Lower lobe of right lung (tissue), 2 donors: ENCODE measurements around the gene KLF5. TPM values are rescaled to one million over a fixed set of nuclear protein-coding genes. Genes with fewer than 3 reads are reported as not detected.

Source experiments
- ATAC-seq, 2 donors: fragments of 200-7000 bp; cut with Tn5 transposase; one replicate each; pipeline ENCODE4 v1.9.1; 2020 to 2022; ENCODE audit warnings: mild to moderate bottlenecking in 2 of 2, moderate library complexity in 2 of 2
- DNase-seq: peaks from one replicate; pipeline ENCODE4 v3.0.0-alpha.2; 2020
- H3K27ac ChIP-seq: fragments of 200-600 bp; one replicate; pipeline ENCODE4 v1.8.0; 2022
- H3K27me3 ChIP-seq: fragments of 200-600 bp; one replicate; pipeline ENCODE4 v1.8.0; 2022; ENCODE audit warnings: low read depth
- H3K36me3 ChIP-seq: fragments of 200-600 bp; one replicate; pipeline ENCODE4 v1.8.0; 2022; ENCODE audit warnings: mild to moderate bottlenecking
- H3K4me1 ChIP-seq: fragments of 200-600 bp; one replicate; pipeline ENCODE4 v1.8.0; 2022
- H3K4me3 ChIP-seq: fragments of 200-600 bp; one replicate; pipeline ENCODE4 v1.8.0; 2022; ENCODE audit warnings: mild to moderate bottlenecking
- H3K9me3 ChIP-seq: fragments of 200-600 bp; one replicate; pipeline ENCODE4 v1.8.0; 2022
- intact Hi-C: fragments of 100-400 bp; cut with DNase I; formaldehyde crosslinking; loops from one replicate; pipeline ENCODE4 v1.11.0; 2022
- total RNA-seq: library from RNA; stranded (reverse); fragmentation: NEBNext Ultra II Directional; extraction: Animal tissue kit (Norgen Biotek cat#: 25700); gene quantifications from one replicate; pipeline ENCODE4 v1.2.1, GENCODE V29; 2021
- TF ChIP-seq, protein P1 (sequence below): fragments of 200-600 bp; IDR thresholded peaks from one replicate; pipeline ENCODE4 v1.8.0; 2022; ENCODE audit warnings: antibody characterized with exemption, mild to moderate bottlenecking
- donor health status: DM: no; HTN: yes; CAD: no; lungs with severe emphysema.

The KLF5 gene
- total RNA-seq, 1 donor from 2014 or later: 46.6 TPM

DNA sequence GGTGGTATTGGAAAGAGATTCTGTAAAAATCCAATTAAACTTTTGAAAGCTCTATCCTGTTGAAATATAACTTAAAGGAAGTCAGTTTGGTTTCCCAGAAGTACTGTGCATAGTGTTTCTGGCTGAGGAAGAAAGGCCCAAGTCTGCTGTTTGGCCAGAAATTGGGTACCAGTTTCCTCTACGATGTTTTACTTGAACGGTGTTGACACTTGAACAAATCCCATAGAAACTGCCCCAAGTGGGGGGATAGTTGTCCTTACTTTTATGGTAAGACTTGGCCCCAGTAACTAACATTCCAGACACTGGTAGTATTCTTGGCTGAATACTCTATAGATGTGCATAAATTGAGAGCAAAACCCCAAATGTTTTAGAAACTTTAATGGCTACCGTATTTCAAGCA lies 14.2 kb downstream of the KLF5 start:
- TF ChIP-seq, protein P1, sequence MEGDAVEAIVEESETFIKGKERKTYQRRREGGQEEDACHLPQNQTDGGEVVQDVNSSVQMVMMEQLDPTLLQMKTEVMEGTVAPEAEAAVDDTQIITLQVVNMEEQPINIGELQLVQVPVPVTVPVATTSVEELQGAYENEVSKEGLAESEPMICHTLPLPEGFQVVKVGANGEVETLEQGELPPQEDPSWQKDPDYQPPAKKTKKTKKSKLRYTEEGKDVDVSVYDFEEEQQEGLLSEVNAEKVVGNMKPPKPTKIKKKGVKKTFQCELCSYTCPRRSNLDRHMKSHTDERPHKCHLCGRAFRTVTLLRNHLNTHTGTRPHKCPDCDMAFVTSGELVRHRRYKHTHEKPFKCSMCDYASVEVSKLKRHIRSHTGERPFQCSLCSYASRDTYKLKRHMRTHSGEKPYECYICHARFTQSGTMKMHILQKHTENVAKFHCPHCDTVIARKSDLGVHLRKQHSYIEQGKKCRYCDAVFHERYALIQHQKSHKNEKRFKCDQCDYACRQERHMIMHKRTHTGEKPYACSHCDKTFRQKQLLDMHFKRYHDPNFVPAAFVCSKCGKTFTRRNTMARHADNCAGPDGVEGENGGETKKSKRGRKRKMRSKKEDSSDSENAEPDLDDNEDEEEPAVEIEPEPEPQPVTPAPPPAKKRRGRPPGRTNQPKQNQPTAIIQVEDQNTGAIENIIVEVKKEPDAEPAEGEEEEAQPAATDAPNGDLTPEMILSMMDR: no peak
- no peak overlapping the region for H3K27ac ChIP-seq
- no peaks in the 10 kb centered on the region for H3K9me3 ChIP-seq
- no peaks in the 10 kb centered on the region for H3K4me1 ChIP-seq
- H3K36me3 ChIP-seq: peaks cover 10% of the 10 kb centered on the region
- intact Hi-C loops: no loop called here
- peak; percentile 42 to 47 for ATAC-seq
- no peak overlapping the region for H3K4me3 ChIP-seq
- DNase-seq: no peak
- no peaks in the 10 kb centered on the region for H3K27me3 ChIP-seq

DNA sequence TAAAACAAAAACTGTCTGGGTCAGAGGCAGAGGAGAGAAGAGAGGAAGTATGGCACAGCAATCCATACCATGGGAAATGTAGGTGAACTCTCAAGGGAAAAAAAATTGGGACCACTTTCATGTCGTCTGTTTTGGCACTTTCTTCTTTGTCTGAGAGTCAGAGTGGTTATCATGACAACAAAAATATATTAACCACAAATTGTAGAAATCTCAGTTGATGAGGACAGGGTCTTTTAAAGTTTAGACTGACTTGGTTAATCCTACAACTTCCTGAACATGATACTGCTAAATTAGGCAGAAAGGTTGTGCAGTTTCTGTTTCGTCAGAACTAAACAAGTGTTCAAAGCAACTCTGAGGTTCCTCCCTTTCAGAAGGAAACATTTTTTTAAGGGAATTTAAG lies 15.2 kb downstream of the KLF5 start:
- intact Hi-C loops: no loop called here
- peak; percentile 19 to 55 for ATAC-seq
- H3K27me3 ChIP-seq: no peaks in the 10 kb centered on the region
- H3K4me3 ChIP-seq: no peak overlapping the region
- H3K27ac ChIP-seq: peak overlapping the region; percentile 46
- peaks cover 6% of the 10 kb centered on the region for H3K36me3 ChIP-seq
- no peaks in the 10 kb centered on the region for H3K9me3 ChIP-seq
- H3K4me1 ChIP-seq: no peaks in the 10 kb centered on the region
- TF ChIP-seq, protein P1: no peak
- DNase-seq: no peak

DNA sequence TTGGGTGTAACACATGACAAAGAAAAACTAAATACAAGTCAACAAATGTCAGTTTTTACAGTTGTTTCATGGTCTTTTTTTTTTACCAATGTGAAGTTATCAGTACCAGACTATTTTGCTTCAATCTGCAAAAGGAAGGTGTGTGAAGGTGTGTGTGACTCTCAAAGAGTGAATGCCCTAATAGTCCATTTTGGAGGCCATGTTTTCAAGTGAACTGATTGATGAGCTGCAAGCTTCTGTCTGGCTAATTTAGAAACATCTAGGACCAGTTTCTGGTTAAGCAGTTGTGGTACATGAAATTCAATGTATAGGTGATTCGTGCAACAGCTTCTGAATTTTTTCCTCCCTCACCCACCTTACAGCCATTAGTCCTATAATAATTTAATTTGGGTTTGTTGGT lies 16.1 kb downstream of the KLF5 start:
- Histone ChIP-seq H3K27me3 (no peaks in the 10 kb centered on the region), H3K4me1 (no peaks in the 10 kb centered on the region), H3K27ac (no peak overlapping the region), H3K4me3 (no peak overlapping the region), H3K36me3 (peaks cover 6% of the 10 kb centered on the region), H3K9me3 (no peaks in the 10 kb centered on the region)
- no peak for ATAC-seq
- intact Hi-C loops: no loop called here
- TF ChIP-seq, protein P1: no peak
- no peak for DNase-seq

DNA sequence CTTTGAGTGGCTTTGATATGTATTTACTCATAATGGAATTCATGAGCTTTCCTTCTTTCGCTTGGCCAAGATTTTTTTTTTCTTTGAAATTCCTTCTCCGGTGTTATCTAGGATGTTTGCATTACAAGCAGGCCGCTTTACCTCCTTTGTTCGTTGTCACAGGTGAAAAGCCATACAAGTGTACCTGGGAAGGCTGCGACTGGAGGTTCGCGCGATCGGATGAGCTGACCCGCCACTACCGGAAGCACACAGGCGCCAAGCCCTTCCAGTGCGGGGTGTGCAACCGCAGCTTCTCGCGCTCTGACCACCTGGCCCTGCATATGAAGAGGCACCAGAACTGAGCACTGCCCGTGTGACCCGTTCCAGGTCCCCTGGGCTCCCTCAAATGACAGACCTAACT lies 16.7 kb downstream of the KLF5 start:
- no peak overlapping the region for H3K27ac ChIP-seq
- ATAC-seq: peak in 1 of 2 donors; percentile 51

DNA sequence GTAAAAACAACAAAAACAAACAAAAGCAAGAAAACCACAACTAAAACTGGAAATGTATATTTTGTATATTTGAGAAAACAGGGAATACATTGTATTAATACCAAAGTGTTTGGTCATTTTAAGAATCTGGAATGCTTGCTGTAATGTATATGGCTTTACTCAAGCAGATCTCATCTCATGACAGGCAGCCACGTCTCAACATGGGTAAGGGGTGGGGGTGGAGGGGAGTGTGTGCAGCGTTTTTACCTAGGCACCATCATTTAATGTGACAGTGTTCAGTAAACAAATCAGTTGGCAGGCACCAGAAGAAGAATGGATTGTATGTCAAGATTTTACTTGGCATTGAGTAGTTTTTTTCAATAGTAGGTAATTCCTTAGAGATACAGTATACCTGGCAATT lies 17.1 kb downstream of the KLF5 start:
- ATAC-seq: no peak
- TF ChIP-seq, protein P1: no peak
- Histone ChIP-seq H3K4me3 (no peak overlapping the region), H3K27ac (no peak overlapping the region), H3K27me3 (no peaks in the 10 kb centered on the region), H3K9me3 (no peaks in the 10 kb centered on the region), H3K36me3 (peaks cover 6% of the 10 kb centered on the region), H3K4me1 (no peaks in the 10 kb centered on the region)
- intact Hi-C loops: no loop called here
- DNase-seq: no peak

More for the DNA sequence above, 16.7 kb downstream of the KLF5 start:
- H3K4me3 ChIP-seq: no peak overlapping the region
- peaks cover 6% of the 10 kb centered on the region for H3K36me3 ChIP-seq
- no peaks in the 10 kb centered on the region for H3K9me3 ChIP-seq
- intact Hi-C loops: no loop called here
- DNase-seq: peak; percentile 51
- H3K27me3 ChIP-seq: no peaks in the 10 kb centered on the region
- H3K4me1 ChIP-seq: no peaks in the 10 kb centered on the region
- TF ChIP-seq, protein P1: no peak

DNA sequence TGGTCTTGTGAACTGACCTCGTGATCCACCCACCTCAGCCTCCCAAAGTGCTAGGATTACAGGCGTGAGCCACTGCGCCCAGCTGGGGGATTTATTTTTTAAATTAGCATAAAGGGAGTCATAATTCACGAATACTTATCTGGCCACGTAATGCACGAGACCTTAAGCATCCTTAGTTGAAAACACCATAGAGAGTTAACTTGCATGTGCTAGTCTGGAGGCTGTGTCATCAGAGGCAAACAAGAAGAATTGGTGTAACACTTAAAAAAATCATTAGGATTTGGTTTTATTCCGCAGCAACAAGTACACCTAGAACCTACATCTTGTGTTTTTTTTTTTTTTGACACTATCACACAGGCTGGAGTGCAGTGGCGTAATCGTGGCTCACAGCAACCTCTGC lies 19.1 kb downstream of the KLF5 start:
- Histone ChIP-seq H3K9me3 (no peaks in the 10 kb centered on the region), H3K4me1 (no peaks in the 10 kb centered on the region), H3K4me3 (no peak overlapping the region), H3K27ac (no peak overlapping the region), H3K27me3 (no peaks in the 10 kb centered on the region), H3K36me3 (peaks cover 6% of the 10 kb centered on the region)
- ATAC-seq: no peak
- TF ChIP-seq, protein P1: no peak
- DNase-seq: no peak
- intact Hi-C loops: no loop called here
